Esophagus muscularis mucosa (tissue), 4 donors: ENCODE measurements around the gene HAUS7. TPM values are rescaled to one million over a fixed set of nuclear protein-coding genes. Genes with fewer than 3 reads are reported as not detected.

ENCODE experiments used
- DNase-seq: peaks from one replicate; pipeline ENCODE4 v3.0.0-alpha.2; 2017; ENCODE audit errors: extremely low spot score
- H3K27ac ChIP-seq, 4 donors: fragments of 200-600 bp; sonication (generic); replicated peaks in 1 of 4; 1 replicate in 3 of 4; 2 replicates in 1 of 4; pipeline ENCODE4 v1.5.1; 2016 to 2019; ENCODE audit warnings: mild to moderate bottlenecking in 1 of 4
- H3K27me3 ChIP-seq, 4 donors: fragments of 200-600 bp; sonication (generic); one replicate each; pipeline versions ENCODE4 v1.5.1 to v1.6.0; 2016 to 2019
- H3K36me3 ChIP-seq, 4 donors: fragments of 200-600 bp; sonication (generic); one replicate each; pipeline ENCODE4 v1.5.1; 2016 to 2019
- H3K4me1 ChIP-seq, 4 donors: fragments of 200-600 bp; sonication (generic); one replicate each; pipeline ENCODE4 v1.5.1; 2016 to 2019
- H3K4me3 ChIP-seq, 4 donors: fragments of 200-600 bp; sonication (generic); 1 replicate in 2 of 4; 2 replicates in 2 of 4; pipeline ENCODE4 v1.5.1; 2016 to 2019; ENCODE audit warnings: mild to moderate bottlenecking in 4 of 4, moderate library complexity in 1 of 4
- H3K9me3 ChIP-seq, 4 donors: fragments of 200-600 bp; sonication (generic); 1 replicate in 3 of 4; 2 replicates in 1 of 4; pipeline ENCODE4 v1.5.1; 2016 to 2019
- EP300 ChIP-seq: sonication (generic); formaldehyde crosslinking; IDR thresholded peaks from one replicate; pipeline ENCODE4 v1.6.1; 2017; ENCODE audit warnings: antibody characterized with exemption
- POLR2A ChIP-seq: fragments of 450-650 bp; IDR thresholded peaks from one replicate; pipeline ENCODE4 v1.6.1; 2017; ENCODE audit warnings: antibody characterized with exemption, moderate library complexity, mild to moderate bottlenecking, low read depth
- POLR2AphosphoS5 ChIP-seq, 2 donors: sonication (generic); formaldehyde crosslinking; IDR thresholded peaks; one replicate each; pipeline ENCODE4 v1.6.1; 2017; ENCODE audit warnings: antibody characterized with exemption in 2 of 2
- WGBS: methylation state at CpG from one replicate; pipeline ENCODE4 v1.1.5; 2018; 5-methylcytosine and 5-hydroxymethylcytosine counted together
- intact Hi-C: fragments of 100-400 bp; cut with DNase I; formaldehyde crosslinking; loops from one replicate; pipeline ENCODE4 v1.15.1; 2023
- total RNA-seq, 4 donors: library from RNA; depleted of rRNA; stranded (reverse); fragments of >200 nt; gene quantifications; one replicate each; pipeline versions ENCODE4 v1.1.0 to v1.2.1, GENCODE V29; 2016
- TF ChIP-seq, protein P1 (sequence below), 3 experiments: fragments of 200-600 bp in 2 of 3; fragments of 450-650 bp in 1 of 3; sonication (generic) in 2 of 3; IDR thresholded peaks; one replicate each; pipeline ENCODE4 v1.5.1; 2017 to 2019; ENCODE audit warnings: antibody characterized with exemption in 3 of 3, mild to moderate bottlenecking in 2 of 3, moderate library complexity in 1 of 3

Gene HAUS7
- total RNA-seq, 4 donors from 2014 or later = 23.4 to 25.8 (median 24.2) TPM

DNA sequence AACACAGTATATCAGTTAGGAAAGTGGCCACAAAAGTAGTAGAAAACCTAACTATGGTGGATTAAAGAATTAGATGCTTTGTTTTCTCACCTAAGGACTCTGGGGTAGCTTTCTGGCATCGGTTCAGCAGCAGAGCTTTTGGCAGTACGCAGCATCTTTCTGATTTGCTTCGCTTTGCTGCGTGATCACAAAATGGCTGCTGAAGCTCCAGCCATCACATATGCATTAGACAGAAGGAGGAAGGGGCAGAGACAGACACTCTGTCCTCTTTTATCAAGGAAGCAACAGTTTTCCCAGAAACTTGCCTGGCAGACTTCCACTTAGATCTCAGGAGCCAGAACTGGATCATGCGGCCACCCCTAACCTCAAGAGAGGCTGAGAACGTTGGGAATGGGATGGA is 39.6 kb downstream of the HAUS7 start:
- Histone ChIP-seq H3K36me3 (no peaks in the 10 kb centered on the region), H3K4me3 (no peak overlapping the region), H3K27me3 (no peaks in the 10 kb centered on the region), H3K27ac (no peak overlapping the region), H3K4me1 (no peaks in the 10 kb centered on the region), H3K9me3 (peaks cover 0 to 13% (median 0%) of the 10 kb centered on the region in 4 donors)
- TF ChIP-seq, protein P1, sequence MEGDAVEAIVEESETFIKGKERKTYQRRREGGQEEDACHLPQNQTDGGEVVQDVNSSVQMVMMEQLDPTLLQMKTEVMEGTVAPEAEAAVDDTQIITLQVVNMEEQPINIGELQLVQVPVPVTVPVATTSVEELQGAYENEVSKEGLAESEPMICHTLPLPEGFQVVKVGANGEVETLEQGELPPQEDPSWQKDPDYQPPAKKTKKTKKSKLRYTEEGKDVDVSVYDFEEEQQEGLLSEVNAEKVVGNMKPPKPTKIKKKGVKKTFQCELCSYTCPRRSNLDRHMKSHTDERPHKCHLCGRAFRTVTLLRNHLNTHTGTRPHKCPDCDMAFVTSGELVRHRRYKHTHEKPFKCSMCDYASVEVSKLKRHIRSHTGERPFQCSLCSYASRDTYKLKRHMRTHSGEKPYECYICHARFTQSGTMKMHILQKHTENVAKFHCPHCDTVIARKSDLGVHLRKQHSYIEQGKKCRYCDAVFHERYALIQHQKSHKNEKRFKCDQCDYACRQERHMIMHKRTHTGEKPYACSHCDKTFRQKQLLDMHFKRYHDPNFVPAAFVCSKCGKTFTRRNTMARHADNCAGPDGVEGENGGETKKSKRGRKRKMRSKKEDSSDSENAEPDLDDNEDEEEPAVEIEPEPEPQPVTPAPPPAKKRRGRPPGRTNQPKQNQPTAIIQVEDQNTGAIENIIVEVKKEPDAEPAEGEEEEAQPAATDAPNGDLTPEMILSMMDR (IDR thresholded peaks at IDR 0.05) = no peak
- TF ChIP-seq POLR2AphosphoS5 (IDR thresholded peaks at IDR 0.05) (no peak), POLR2A (no peak), EP300 (no peak)
- WGBS = 85% methylated on average over 6 of the region's 6 CpGs
- DNase-seq = no peak
- intact Hi-C loops = no loop called here

DNA sequence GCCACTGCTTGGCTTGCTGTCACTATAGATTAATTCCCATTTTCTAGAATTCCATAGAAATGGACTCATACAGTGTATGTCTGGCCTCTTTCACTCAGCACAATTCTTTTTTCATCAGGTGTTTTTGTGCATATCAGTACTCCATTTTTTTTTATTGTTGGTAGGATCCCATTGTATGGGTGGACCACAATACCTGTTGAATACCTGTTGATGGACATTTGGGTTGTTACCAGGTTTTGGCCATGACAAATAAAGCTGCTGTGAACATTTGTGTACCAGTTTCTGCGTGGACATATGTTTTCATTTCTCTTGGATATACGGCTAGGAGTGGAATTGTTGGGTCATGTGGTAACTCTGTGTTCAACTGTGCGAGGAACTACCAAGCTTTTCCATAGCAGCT is 44.2 kb downstream of the HAUS7 start:
- H3K27me3 ChIP-seq = no peaks in the 10 kb centered on the region
- whole genome bisulfite sequencing = 92% methylated on average over 3 of the region's 3 CpGs
- no peak for DNase-seq
- intact Hi-C loops = no loop called here
- peaks cover 0 to 11% (median 4%) of the 10 kb centered on the region in 4 donors for H3K36me3 ChIP-seq
- TF ChIP-seq POLR2AphosphoS5 (IDR thresholded peaks at IDR 0.05) = no peak
- no peak for TF ChIP-seq POLR2A
- TF ChIP-seq EP300 = no peak
- TF ChIP-seq, protein P1 (IDR thresholded peaks at IDR 0.05) = no peak
- H3K27ac ChIP-seq = no peak overlapping the region
- no peak overlapping the region for H3K4me3 ChIP-seq
- no peaks in the 10 kb centered on the region for H3K4me1 ChIP-seq
- H3K9me3 ChIP-seq = peaks cover 0 to 7% (median 0%) of the 10 kb centered on the region in 4 donors

DNA sequence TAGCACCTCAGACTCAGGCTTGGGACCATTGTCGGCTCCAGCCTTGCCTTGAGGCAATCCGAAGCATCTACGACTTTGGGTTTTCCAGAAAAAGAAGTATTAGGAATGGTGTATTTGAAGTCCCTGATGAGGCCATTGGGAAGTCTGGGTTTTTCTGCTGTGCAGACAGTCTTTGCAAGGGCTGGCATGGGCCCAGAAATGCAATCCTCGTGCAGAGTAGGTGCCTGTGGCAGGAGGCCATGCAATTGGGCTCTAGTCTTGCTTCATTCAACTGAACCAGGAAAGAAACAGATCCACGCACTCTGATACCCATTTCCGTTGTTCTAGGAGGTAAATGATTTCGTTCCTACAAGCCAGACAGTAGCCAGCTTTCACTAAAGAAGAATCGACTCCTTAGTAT is 46.7 kb downstream of the HAUS7 start:
- Histone ChIP-seq H3K27me3 (no peaks in the 10 kb centered on the region), H3K4me1 (no peaks in the 10 kb centered on the region), H3K27ac (no peak overlapping the region), H3K9me3 (no peaks in the 10 kb centered on the region), H3K4me3 (no peak overlapping the region), H3K36me3 (peaks cover 0 to 26% (median 10%) of the 10 kb centered on the region in 4 donors)
- no peak for DNase-seq
- TF ChIP-seq, protein P1 (IDR thresholded peaks at IDR 0.05) = no peak
- TF ChIP-seq EP300 (no peak), POLR2A (no peak), POLR2AphosphoS5 (IDR thresholded peaks at IDR 0.05) (no peak)
- intact Hi-C loops = no loop called here
- WGBS = 83% methylated on average over 8 of the region's 8 CpGs

DNA sequence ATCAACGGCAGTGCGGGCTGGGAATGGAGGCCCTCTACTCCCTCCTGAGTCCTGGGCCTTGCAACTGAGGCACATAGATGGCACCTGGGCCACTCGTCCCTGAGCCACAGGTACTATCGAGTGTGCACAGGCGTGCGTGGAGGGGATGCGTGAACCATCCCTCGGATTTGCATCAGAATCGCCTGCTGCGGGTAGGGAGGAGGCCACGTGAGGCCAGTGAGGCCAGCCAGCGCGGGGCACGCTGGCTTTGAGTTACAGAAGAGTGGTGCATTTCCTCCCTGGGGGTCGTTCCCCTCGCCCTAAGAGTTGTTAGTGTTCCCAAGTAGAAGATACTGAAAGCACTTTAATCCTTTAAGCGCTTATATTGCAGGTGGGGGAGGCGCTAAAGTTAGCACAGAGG is 48.5 kb downstream of the HAUS7 start:
- WGBS = 91% methylated on average over 18 of the region's 18 CpGs
- intact Hi-C loops = no loop called here
- DNase-seq = no peak
- no peaks in the 10 kb centered on the region for H3K27me3 ChIP-seq
- H3K4me3 ChIP-seq = no peak overlapping the region
- H3K4me1 ChIP-seq = no peaks in the 10 kb centered on the region
- H3K9me3 ChIP-seq = no peaks in the 10 kb centered on the region
- H3K27ac ChIP-seq = no peak overlapping the region
- peaks cover 0 to 26% (median 10%) of the 10 kb centered on the region in 4 donors for H3K36me3 ChIP-seq
- TF ChIP-seq POLR2A (no peak), EP300 (no peak), POLR2AphosphoS5 (IDR thresholded peaks at IDR 0.05) (no peak)
- TF ChIP-seq, protein P1 (IDR thresholded peaks at IDR 0.05) = no peak
